Putamen (tissue), 1 donor: ENCODE measurements around the gene HIVEP2.
"Not testable (repeated sequence)": the region's sequence is repeated elsewhere in the genome, so short reads cannot be mapped to it uniquely, and the experiment has no call there.

Source experiments
- DNase-seq: peaks from one replicate; pipeline ENCODE4 v3.0.0-alpha.2; 2016; ENCODE audit warnings: low spot score

Gene HIVEP2, protein sequence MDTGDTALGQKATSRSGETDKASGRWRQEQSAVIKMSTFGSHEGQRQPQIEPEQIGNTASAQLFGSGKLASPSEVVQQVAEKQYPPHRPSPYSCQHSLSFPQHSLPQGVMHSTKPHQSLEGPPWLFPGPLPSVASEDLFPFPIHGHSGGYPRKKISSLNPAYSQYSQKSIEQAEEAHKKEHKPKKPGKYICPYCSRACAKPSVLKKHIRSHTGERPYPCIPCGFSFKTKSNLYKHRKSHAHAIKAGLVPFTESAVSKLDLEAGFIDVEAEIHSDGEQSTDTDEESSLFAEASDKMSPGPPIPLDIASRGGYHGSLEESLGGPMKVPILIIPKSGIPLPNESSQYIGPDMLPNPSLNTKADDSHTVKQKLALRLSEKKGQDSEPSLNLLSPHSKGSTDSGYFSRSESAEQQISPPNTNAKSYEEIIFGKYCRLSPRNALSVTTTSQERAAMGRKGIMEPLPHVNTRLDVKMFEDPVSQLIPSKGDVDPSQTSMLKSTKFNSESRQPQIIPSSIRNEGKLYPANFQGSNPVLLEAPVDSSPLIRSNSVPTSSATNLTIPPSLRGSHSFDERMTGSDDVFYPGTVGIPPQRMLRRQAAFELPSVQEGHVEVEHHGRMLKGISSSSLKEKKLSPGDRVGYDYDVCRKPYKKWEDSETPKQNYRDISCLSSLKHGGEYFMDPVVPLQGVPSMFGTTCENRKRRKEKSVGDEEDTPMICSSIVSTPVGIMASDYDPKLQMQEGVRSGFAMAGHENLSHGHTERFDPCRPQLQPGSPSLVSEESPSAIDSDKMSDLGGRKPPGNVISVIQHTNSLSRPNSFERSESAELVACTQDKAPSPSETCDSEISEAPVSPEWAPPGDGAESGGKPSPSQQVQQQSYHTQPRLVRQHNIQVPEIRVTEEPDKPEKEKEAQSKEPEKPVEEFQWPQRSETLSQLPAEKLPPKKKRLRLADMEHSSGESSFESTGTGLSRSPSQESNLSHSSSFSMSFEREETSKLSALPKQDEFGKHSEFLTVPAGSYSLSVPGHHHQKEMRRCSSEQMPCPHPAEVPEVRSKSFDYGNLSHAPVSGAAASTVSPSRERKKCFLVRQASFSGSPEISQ (N-terminal part only)

DNA sequence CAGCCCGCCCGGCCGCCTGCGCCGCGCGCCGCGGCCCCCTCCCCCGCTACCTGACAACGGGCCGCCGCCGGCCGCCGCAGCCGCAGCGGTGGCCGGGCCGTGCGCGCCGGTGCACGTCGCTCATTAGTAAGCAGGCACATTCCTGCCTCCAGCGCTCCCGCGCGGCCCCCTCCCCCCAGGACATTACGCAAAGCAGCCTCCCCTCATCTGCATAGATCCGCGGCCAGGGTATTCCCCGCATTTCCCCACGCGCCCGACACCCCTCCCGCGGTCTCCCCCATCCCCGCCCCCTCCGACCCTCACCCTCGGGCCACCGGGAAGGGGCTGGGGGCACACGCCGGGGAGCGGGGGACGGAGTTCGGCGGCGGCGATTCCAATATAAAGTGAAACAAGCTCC, at the start of gene HIVEP2:
HIVEP2 (minus strand) TSS at position 128 of the 397 bp plus-strand sequence. CDS start 170,438 bp downstream, outside the sequence.
- peak; percentile 78 for DNase-seq

DNA sequence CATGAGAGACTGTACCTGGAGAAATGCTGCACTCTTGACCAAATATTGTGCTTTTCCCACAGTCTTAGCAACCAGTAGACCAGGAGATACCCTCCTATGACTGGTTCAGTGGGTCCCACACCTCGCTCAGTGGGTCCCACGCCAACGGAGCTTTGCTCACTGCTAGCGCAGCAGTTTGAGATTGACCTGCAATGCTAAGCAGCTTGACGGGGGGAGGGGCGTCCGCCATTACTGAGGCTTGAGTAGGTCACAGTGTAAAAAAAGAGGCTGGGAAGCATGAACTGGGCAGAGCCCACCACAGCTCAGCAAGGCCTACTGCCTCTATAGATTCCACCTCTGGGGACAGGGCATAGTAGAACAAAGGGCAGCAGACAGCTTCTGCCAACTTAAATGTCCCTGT, 49.0 kb upstream of the HIVEP2 start:
- no peak for DNase-seq

DNA sequence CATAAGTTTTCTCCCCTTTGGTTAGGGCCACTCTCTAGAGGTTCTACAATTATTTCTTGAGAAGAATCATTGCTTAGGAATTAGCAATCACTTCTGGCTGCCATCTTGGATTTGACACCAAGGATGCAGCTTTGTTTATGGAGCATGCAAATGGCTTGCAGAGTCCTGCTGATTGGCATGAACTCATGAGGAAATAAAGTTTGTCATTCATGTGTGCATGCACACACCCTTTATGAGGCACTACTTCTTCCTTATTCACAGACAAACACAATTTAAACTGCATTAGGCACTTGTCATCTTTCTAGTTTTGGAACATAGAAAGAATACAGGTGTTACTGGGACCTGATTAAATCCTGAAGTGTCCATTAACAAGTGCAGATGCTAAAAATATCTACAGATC, 42.5 kb upstream of the HIVEP2 start:
- DNase-seq = no peak

DNA sequence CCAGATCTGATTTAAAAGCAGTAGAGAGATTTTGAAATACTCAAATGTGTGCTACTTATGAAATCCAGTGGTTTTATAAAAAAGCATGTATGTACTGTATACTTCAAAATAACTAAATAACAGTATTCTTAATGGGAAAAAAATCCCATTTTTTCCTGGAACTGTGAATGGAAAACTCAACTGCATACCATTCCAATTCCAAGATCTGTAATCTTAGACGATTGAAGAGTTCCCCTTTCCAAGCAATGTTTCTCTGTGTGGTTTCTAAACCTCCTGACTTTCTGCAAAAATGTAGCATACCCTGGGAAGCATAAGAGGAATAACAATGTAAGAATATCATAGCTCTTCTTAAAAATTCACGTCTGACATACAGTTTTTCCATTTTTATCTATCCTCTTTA, 40.3 kb upstream of the HIVEP2 start:
- DNase-seq = no peak

DNA sequence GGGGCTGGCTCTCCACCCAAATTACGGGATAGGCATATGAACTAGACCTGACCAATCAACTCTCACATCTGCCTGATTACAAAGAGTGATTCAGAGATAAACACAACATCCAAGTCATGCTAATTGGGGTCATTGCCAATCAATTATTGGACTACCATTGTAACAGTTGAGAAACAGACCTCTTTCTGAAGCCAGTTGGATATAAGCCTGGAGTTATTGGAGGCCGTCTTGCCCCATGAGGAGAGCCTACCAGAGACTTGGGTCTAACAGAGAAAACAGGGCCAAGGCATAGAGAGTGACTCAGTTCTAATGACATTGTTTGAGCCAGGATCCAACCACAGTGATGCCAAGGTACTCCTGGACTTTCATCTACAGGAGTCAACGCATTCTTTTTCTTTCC, 39.4 kb upstream of the HIVEP2 start:
- no peak for DNase-seq

DNA sequence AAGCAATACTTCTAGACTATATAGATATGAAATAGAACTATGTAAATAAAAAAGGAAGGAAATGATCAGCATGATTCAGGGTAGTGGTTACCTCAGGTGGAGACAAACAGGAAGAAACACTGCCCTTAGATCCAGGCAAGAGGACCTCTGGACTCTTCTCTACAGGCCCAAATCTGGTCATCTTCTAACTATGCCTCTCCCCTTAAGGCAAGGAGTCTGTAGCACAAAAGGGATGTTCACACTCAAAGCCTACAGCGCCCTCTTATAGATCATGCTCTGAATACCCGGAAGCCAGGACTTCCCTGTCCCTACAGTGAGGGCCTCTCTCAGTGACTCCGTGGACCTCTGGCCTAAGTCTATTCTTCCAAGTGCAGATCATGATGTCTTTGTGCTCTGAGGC, 30.4 kb upstream of the HIVEP2 start:
- no peak for DNase-seq

DNA sequence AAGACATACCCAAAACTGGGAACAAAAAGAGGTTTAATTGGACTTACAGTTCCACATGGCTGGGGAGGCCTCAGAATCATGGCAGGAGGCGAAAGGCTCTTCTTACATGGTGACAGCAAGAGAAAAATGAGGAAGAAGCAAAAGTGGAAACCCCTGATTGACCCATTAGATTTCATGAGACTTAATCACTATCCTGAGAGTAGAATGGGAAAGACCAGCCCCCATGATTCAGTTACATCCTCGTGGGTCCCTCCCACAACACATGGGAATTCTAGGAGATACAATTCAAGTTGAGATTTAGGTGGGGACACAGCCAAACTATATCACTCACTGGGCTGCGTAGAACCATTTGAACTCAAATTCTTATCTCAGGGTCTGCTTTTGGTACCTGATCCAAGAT, 26.0 kb upstream of the HIVEP2 start:
- DNase-seq = not testable (repeated sequence)

DNA sequence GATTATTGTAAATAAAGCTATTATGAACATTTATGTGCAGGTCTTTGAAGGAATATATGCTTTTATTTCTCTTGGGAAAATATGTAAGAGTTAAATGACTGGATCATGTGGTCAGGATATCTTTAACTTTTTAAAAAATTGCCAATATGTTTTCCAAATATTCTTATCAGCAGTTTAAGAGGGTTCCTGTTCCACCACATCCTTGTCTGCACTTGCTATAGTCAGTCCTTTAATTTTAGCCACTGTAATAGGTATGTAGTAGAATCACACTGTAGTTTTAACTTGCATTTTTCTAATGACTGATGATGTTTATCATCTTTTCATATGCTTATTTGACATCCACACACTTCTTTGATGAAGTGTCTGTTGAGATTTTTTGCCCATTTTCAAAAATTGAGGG, 23.6 kb upstream of the HIVEP2 start:
- no peak for DNase-seq

DNA sequence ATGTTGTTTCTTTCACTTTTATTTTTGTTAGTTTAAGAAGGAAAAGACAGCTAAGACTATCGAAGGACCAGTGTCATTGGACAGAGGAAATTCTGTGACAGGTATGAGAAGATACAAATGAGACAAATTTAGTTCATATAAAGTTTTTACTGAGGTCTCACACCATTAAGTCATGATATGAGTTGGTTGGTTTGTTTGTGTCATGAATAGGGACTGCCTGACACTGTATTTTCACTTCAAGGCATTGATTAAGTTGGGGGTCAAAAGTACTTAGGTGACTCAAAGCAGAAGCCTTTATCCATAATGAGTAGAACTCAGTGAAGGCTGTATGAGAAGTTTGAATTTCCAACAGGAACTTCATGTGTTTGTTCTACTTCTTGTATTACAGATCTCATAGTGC, 21.3 kb upstream of the HIVEP2 start:
- DNase-seq = no peak

DNA sequence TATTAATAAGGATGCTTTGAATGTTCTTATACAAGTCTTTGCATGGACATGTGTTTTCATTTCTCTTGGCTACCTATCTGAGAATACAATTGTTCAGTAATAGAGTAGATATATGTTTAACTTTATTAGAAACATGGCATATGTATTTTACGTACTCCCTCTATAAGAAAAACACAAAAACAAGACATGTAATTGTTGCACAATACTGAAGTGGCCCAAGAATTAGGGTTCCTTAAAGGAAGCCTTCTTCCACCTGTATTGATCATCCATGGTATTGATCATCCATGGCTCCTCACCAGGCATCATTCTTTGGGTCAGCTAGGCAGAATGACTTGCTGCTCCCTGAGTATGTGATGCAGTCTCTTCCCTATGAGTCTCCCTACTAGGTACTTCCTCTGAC, 20.2 kb upstream of the HIVEP2 start:
- DNase-seq = no peak

DNA sequence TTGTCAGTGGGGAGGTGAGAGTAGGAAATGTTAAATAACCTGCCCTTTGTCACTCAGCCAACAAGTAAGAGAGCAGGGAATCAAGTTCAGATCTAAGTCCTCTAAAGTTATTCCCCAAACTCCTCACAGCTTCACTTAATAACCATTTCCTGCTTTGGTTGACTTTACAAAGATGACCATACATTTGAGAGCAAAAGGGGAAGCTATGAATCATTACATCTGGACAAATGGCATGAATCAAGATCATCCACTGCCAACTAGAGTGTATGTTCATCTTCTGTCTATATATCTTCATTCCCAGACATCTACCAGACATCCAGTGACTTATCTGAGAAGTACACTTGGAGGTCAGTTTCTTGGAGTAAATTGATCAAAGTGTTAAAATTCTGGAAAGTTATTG, 15.1 kb upstream of the HIVEP2 start:
- DNase-seq = no peak

DNA sequence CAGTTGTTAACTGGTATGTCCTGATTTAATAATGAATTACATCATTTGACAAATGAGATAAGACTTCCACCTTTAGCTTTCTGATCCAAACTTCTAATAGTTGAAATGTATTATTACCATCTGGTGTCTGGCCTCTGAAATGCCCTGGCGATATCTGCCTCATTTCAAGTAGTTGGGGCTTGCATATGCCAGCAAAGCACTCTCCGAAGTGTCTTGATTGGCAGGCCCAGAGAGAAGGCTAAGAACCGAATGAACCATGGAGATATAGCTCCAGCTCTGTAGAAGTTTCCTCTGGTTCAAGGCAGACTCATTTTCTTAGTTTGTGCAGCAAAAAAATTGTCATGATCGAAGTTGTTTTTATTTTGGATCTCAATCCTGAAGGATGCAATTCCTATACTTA, 13.4 kb upstream of the HIVEP2 start:
- DNase-seq = no peak

DNA sequence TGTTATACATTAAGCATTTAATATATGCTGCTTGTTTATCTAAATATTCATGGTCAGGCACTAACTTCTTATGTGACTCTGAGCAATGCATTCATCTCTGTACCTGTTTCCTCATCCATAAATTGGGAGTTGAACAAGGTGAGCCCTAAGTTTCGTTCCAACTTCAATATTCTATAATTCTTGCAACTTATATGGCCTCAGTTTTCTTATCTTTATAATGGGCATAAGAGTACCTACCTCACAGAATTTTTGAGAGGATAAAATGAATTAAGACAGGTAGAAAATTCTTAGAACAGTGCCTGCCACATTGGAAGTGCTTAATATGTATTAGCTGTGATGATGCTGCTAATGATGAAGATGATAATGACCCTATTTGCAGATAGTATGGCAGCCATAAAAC, 11.8 kb upstream of the HIVEP2 start:
- DNase-seq = no peak

DNA sequence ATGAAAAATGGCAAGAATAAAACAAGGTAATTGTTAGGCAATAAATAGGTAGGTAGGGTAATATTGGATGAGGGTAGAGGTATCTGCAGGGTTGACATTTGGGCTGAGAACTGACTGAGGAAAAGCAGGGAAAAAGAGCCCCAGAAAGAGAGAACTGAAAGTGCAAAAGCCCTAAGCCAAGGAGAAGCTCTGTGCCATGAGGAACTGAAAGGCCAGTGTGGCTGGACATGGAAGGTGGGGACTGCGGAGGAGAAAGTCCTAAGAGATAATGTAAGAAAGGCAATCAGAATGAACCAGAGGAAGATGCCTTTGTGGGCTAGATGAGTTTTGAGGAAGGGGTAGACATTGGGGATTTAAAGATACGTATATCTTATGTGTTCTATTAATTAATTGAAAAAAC, 9.9 kb upstream of the HIVEP2 start:
- no peak for DNase-seq

DNA sequence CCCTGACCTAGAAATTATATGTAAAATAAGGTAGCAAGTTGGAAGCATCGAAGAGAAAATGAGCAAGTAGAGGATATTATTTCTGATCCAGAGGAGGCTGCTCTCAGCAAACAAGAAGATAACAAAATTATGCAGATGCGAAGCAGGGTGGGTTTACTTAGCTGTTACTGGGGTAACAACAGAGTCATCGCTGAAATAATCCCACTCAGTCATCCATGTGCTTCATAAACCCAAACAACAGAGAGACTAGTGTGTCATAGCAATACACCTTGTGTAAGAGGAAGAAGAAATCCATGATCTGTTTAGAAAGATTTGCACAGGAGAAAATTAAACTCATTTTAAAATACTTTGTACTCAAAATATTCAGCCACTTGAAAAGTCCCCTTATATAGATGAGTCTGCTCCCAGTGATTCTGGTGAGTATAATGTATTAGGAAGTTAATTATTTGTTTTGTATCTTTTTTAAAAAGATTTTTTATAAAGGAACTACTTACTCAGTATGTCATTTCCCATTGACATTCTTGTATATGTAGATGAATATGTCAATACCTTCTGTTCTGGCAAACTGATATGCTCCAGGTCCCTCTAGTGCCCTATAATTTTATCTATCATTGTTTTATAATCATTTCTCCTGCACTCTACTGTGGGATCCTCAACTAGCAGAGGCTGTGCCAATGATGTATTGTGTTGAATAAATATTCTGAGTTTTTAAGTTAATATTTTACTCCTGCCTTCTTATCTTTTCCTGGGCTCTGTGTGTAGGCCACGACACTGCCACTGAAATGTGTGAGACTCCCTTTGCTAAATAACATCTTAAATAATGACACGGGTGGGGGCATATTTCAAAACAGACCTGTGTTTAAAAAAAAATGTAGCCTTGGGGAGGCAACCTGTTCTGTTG, 8.6 kb upstream of the HIVEP2 start:
- no peak for DNase-seq

DNA sequence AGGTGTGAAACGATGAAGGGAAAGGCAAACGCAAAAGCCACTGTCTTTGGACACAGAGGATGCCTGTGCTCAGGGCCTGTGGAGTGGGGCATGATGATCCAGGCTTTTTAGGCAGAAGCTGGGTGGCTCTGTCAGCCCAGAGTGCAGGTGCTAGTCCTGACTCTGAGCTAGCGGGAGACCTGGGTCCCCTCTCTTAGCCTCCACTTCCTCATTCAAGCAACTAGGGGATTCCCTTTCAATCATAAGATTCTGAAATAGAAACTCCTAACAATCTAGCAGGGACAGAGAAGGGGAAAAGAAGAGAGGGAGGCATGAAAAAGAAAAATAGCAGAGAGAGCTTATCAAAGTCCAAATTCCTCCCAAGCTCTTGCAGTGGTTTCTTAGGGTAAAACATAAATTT, 7.6 kb upstream of the HIVEP2 start:
- no peak for DNase-seq

DNA sequence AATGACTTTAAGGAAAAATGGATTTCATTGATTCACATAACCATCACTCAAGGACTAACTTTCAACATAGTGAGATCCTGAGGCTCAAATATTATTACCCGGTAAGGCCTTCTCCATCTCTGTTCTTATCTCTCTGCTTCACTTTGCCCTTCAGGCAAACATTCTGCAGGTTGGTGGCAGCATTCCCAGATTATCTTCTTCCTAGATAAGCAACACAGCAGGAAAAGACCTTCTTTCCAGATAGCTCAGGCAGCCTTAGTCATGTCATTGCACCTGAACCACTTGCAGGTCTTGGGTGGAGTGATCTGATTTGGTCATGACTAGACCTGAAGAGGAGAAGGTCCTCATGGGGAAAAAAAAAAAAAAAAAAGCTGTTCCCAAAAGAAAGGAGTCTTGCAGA, 5.3 kb upstream of the HIVEP2 start:
- DNase-seq = no peak

DNA sequence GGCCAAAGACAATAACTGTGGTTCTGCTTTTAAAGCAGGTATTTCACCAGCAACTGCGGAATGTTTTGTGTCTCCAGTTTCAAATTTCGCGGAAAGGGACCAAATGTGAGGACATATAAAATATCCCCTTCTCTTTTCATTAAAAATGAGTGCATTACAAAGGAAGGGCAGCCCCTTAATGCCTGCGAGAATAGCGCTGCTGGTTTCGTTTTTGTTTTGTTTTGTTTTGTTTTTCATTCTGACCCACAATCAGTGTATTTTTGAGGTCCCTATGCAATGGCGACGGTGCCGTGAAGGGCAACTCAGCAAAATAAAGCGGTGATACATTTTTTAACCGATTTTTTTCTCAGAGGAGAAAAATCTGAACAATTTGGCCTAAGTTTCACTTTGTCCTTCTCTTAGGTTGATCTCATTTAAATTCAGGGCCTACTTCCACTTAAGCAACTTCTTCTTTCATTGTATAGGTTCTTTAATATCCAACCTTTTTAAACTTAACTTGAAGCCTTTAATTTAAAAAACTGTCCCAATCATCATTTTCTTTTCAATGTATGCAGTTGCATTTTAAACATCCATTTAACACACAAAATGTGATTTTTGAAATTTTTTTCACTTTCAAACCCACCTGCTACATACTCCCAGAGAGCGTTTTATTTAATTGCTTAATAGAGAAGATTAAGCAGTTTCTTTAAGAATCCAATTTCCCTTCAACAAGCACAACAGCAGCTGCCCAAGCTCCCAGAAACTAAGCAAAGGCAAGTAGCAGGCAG, 2.9 kb upstream of the HIVEP2 start:
- no peak for DNase-seq

DNA sequence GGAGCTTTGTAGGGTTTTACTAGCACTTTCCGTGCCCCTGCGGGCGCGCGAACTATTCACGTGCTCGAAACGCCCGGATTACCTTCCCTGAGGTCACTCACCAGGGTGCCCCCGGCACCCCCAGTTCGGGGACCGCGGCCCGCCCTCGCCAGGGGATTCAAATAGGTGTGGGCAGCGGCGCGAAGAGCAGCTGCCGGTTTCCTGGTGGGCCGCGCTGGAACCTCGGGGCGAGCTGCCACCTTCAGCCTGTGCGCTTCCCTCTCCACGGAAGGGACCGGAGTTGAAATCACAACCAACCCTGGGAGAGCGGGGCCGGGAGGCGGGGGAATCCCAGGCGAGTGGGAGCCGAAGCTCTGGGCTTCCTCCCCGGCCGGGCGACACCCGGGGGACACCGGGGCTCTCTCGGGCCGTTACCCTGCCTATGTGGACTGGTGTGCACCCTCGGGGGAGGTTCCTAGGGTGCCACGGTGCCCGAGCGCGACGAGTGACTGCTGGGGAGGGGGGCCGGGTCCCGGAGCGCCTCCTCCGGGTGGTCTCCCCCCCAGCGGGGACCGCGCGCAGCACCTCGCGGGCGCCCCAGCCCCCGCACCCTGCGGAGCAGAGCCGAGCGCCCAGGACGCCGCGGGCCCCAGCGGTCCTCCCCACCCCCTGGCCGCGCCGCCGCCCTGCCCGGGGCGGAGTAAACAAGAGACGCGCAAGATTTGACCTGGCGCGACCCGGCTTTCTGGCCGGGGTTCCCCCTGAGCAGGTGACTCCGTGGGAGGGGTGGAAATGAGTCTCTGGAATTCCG, 2.1 kb upstream of the HIVEP2 start:
- peak; percentile 65 for DNase-seq
